Measurements from ENCODE around the gene ZNF675. TPM values are rescaled to one million over a fixed set of nuclear protein-coding genes. Genes with fewer than 3 reads are reported as not detected.
"Not testable (repeated sequence)": the region's sequence is repeated elsewhere in the genome, so short reads cannot be mapped to it uniquely, and the experiment has no call there.

ZNF675 gene
- polyA plus RNA-seq, 1 donor from 2014 or later = 50.9 TPM

- H2AFZ ChIP-seq (ENCODE audit: low read depth, low read length) = no peak overlapping the region
- no peak overlapping the region for H3K27ac ChIP-seq (ENCODE audit: low read length)
- no peaks in the 10 kb centered on the region for H3K9me2 ChIP-seq (ENCODE audit: insufficient read depth, low read length)
- no peak overlapping the region for H3K4me3 ChIP-seq (ENCODE audit: low read length)
- H3K36me3 ChIP-seq (ENCODE audit: insufficient read depth, low read length) = peaks cover 6% of the 10 kb centered on the region
- TF ChIP-seq EZH2 (IDR thresholded peaks at IDR 0.05; ENCODE audit: borderline replicate concordance, insufficient read depth, low read length, poor library complexity, severe bottlenecking) = no peak
- peaks cover 87% of the 10 kb centered on the region for H3K79me2 ChIP-seq (replicated peaks; ENCODE audit: insufficient read depth, low read length)
- no peak overlapping the region for H3K9ac ChIP-seq (ENCODE audit: low read length)
- H3K27me3 ChIP-seq (ENCODE audit: insufficient read depth, low read depth, low read length) = no peaks in the 10 kb centered on the region
- H3K4me2 ChIP-seq (ENCODE audit: low read length) = no peak overlapping the region
- H3K9me3 ChIP-seq (ENCODE audit: low read length) = peaks cover 13% of the 10 kb centered on the region
- H4K20me1 ChIP-seq (ENCODE audit: insufficient read depth) = no peaks in the 10 kb centered on the region
- no peaks in the 10 kb centered on the region for H3F3A ChIP-seq (ENCODE audit: insufficient read depth, low read length, poor library complexity, severe bottlenecking)
These were observed 13.9 kb downstream of the ZNF675 start for GRCh38 chr19:23673132-23673531.

- H3K4me2 ChIP-seq (ENCODE audit: low read length); H3K4me3 ChIP-seq (ENCODE audit: low read length); H2AFZ ChIP-seq (ENCODE audit: low read depth, low read length); H3K9ac ChIP-seq (ENCODE audit: low read length); H3K9me2 ChIP-seq (ENCODE audit: insufficient read depth, low read length); H3K27ac ChIP-seq (ENCODE audit: low read length); H3K27me3 ChIP-seq (ENCODE audit: insufficient read depth, low read depth, low read length); H4K20me1 ChIP-seq (ENCODE audit: insufficient read depth); H3F3A ChIP-seq (ENCODE audit: insufficient read depth, low read length, poor library complexity, severe bottlenecking): not testable (repeated sequence)
- H3K79me2 ChIP-seq (replicated peaks; ENCODE audit: insufficient read depth, low read length) = peaks cover 51% of the 10 kb centered on the region
- peaks cover 13% of the 10 kb centered on the region for H3K36me3 ChIP-seq (ENCODE audit: insufficient read depth, low read length)
- peaks cover 29% of the 10 kb centered on the region for H3K9me3 ChIP-seq (ENCODE audit: low read length)
These were observed 18.4 kb downstream of the ZNF675 start for GRCh38 chr19:23668606-23669005.

GRCh38 chr19:23665651-23666410 is 21.2 kb downstream of the ZNF675 start:
- Histone ChIP-seq H3K9me2 (ENCODE audit: insufficient read depth, low read length) (no peaks in the 10 kb centered on the region), H3K9me3 (ENCODE audit: low read length) (peaks cover 27% of the 10 kb centered on the region), H3K36me3 (ENCODE audit: insufficient read depth, low read length) (peaks cover 16% of the 10 kb centered on the region), H4K20me1 (ENCODE audit: insufficient read depth) (no peaks in the 10 kb centered on the region), H2AFZ (ENCODE audit: low read depth, low read length) (no peak overlapping the region), H3K27ac (ENCODE audit: low read length) (no peak overlapping the region), H3K79me2 (replicated peaks; ENCODE audit: insufficient read depth, low read length) (peaks cover 23% of the 10 kb centered on the region), H3K4me3 (ENCODE audit: low read length) (no peak overlapping the region), H3K27me3 (ENCODE audit: insufficient read depth, low read depth, low read length) (no peaks in the 10 kb centered on the region), H3F3A (ENCODE audit: insufficient read depth, low read length, poor library complexity, severe bottlenecking) (no peaks in the 10 kb centered on the region), H3K9ac (ENCODE audit: low read length) (no peak overlapping the region), H3K4me2 (ENCODE audit: low read length) (no peak overlapping the region)
- no peak for TF ChIP-seq RAD21 (conservative IDR thresholded peaks at IDR 0.05)

- not testable (repeated sequence) for H3K4me3 ChIP-seq (ENCODE audit: low read length); H3K27ac ChIP-seq (ENCODE audit: low read length); H3K79me2 ChIP-seq (replicated peaks; ENCODE audit: insufficient read depth, low read length); H2AFZ ChIP-seq (ENCODE audit: low read depth, low read length); H3K4me2 ChIP-seq (ENCODE audit: low read length); H4K20me1 ChIP-seq (ENCODE audit: insufficient read depth); H3K9me2 ChIP-seq (ENCODE audit: insufficient read depth, low read length); H3F3A ChIP-seq (ENCODE audit: insufficient read depth, low read length, poor library complexity, severe bottlenecking); H3K27me3 ChIP-seq (ENCODE audit: insufficient read depth, low read depth, low read length); H3K9ac ChIP-seq (ENCODE audit: low read length)
- peaks cover 29% of the 10 kb centered on the region for H3K36me3 ChIP-seq (ENCODE audit: insufficient read depth, low read length)
- peaks cover 20% of the 10 kb centered on the region for H3K9me3 ChIP-seq (ENCODE audit: low read length)
These were observed 37.2 kb downstream of the ZNF675 start for GRCh38 chr19:23649817-23650216.

Other genes with a start within 250 kb of the ZNF675 start
- gene ZNF681, start 71.7 kb upstream of the ZNF675 start, polyA plus RNA-seq = 3.2 and 3.6 TPM in 2 replicates
- not detected in 2 replicates for gene ZNF726, start 227.7 kb upstream of the ZNF675 start, polyA plus RNA-seq